Dedifferentiated amniotic fluid mesenchymal stem cell (primary cell): ENCODE measurements around the gene HS6ST2.

Experiments used
- DNase-seq: peaks from one replicate; pipeline ENCODE4 v3.0.0-alpha.2; 2016; ENCODE audit errors: extremely low spot score

HS6ST2 gene

DNA sequence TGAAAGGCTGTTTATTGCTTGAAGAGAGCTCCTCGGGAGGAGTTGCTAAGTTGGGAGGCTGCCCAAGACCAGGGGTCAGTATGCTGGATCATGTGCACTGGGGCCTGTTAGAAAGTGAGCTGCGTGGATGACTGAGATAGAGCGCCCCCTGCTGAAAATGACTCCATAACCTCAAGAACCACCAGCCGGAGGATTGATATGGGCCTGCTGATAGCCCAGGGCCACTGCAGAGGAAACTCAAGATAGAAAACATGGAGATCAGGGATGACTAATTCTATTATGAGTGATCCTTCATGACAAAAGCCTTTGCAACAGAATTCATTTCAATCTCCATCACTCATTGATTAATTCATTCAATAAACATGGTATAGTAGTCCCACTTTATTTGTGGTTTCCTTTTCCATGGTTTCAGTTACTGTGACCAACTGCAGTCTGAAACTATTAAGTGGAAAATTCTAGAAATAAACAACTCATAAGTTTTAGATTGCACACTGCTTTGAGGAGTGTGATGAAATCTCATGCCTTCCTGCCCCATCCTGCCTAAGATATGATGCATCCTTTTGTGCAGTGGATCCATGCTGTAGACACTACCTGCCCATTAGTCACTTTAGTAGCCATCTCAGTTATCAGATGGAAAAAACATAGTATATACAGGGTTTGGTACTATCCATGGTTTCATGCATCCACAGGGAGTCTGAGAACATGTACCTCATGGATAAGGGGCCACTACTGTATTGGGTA, 342.9 kb downstream of the HS6ST2 start:
- no peak for DNase-seq

GRCh38 chrX:132614297-132614696, 344.1 kb downstream of the HS6ST2 start:
- DNase-seq: no peak

DNA sequence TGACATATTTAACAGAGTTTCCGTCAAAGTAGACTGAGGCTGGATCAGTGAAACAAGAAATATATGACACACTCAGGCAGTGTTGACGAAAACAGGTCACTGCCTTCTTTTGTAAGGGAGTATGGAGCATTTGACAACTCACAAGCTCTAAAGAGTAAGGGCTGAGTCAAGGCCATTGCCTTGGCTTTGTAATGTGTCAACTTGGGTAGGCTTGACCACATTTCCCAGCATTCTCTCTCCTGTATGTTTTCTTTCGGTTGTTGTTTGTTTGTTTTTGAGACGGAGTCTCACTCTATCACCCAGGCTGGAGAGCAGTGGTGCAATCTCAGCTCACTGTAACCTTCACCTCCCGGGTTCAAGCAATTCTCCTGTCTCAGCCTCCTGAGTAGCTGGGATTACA, 344.6 kb downstream of the HS6ST2 start:
- DNase-seq: no peak

GRCh38 chrX:132612821-132613564, 345.4 kb downstream of the HS6ST2 start:
- no peak for DNase-seq

DNA sequence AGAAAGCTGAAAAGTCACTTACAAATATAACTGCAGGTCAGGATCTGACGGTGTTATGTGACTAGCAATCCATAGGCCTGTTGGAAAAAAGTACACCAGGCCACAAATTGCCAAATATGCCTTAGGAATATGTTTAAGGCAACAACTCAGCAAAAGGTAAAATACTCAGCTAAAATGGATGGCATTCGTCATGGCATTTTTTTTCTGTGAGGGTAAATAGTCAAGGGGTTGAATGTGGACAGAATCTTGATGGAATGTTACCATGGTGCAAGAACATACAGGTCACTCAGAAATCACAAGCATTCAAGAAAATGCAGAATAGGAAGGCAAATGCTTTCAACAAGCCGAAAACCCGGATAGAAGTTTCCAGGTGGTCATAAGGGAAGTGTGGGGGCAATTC, 347.9 kb downstream of the HS6ST2 start:
- DNase-seq: no peak

- DNase-seq: no peak
Measured at GRCh38 chrX:132609362-132609848, 349.0 kb downstream of the HS6ST2 start.

- no peak for DNase-seq
Measured at GRCh38 chrX:132603700-132604286, 354.6 kb downstream of the HS6ST2 start.

- no peak for DNase-seq
Measured at GRCh38 chrX:132602701-132603100, 355.7 kb downstream of the HS6ST2 start.

GRCh38 chrX:132594999-132595398, 363.4 kb downstream of the HS6ST2 start:
- DNase-seq: no peak

GRCh38 chrX:132594129-132594528, 364.3 kb downstream of the HS6ST2 start:
- no peak for DNase-seq

- DNase-seq: no peak
Measured at GRCh38 chrX:132592880-132593279, 365.5 kb downstream of the HS6ST2 start.

DNA sequence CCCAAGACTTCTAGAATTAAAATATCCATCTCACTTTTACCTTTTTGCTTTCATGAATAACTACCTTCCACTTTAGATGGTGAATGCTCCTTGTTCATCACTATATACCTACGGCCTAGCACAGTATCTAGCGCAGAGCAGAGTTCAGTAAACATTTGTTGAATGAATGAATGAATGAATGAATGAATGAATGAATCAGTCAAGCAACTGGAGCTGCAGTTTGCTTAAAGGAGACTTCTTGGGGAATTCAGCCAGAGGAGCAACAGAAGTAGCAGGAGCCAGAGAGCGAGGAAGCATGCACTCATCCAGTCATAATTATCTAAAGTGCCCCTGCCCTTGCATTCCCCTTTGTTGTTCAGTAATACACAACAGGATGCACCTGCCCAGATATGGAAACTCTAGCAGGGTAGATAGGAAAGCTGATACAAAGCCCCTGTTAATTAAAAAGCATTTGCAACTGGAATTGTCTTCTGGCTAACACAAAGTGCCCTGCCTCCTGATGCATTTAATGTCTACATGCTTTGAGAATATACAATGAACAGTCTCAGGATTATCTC, 366.6 kb downstream of the HS6ST2 start:
- no peak for DNase-seq

DNA sequence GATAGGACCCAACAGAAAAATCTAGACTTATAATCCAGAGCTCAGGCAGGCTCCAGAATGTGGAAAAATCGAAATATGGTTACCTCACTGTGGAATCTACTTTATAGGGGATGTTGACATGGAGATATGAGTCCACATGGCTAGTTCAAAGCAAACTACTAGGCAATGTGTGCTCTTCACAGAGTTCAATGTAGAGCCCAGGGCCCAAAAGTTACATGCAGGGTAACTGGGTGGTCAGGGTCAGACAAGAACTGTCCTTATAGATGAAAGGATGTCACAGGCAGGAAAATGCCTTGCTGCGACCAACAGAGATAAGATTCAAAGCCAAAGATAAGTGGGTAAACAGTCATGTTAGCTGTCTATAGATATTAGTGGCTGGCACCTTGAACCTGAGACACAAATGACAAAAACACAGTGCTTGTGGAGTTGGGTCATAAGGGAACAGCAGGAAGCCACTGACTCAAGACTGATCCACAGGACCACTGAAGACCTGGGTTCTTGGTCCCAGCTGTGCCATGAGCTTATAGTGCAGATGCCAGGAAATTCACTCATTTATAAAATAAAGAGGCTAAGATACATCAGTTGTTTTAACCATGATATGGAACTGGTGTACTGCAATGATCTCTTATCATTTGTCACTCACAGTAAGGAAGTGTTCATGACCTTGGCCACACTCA, 367.9 kb downstream of the HS6ST2 start:
- DNase-seq: no peak

DNA sequence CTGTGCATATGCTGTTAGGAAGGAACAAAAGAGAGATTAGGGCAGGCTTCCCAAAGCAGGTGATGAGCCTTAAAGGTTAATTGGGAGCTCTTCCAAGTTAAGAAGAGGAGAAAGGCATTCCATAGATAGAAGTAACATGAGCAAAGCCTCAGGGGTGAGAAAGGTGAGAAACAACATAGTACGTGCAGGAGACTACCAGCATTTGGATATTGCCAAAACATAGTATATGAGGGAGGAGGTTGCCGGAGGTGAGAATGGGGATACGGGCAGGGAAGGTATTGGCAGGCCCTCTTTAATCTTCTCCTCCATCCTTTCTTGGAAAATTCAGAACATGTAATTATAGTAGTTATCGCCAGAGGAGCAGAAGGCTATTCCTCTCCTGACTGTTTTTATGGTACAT, 373.5 kb downstream of the HS6ST2 start:
- no peak for DNase-seq

DNA sequence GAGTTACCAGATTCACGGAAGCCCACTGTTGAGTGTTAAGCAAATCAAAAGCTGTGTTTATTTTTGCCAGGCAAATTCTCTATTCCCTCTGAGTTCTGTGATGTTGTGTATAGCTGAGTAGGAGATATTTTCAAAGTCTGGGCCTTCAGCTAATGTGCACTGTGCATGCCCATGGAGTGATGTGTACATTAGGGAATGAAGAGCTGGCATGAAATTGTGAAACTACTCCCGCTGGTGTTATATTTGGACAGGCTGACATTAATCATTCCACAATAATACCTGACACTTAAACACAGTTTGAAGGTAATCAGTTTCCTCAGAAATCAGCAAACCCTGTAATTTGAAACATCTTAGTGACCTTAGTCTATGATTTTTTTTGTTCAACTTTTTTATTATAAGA, 381.5 kb downstream of the HS6ST2 start:
- DNase-seq: no peak
